HepG2 (cell line): ENCODE results near the gene DCTN2. TPM values are rescaled to one million over a fixed set of nuclear protein-coding genes. Genes with fewer than 3 reads are reported as not detected.

Experiments used
- CEBPB ChIP-seq: IDR thresholded peaks from 2 replicates; pipeline ENCODE4 v1.6.1; 2011; ENCODE audit warnings: low read depth, low read length, improper control_type of control experiment, borderline replicate concordance
- CREB3 ChIP-seq: sonication (generic); formaldehyde crosslinking; IDR thresholded peaks from 2 replicates; pipeline ENCODE4 v1.5.0; 2020; ENCODE audit warnings: missing genetic modification reagents
- ESRRA ChIP-seq: sonication (generic); formaldehyde crosslinking; IDR thresholded peaks from 2 replicates; pipeline ENCODE4 v1.5.1; 2020; ENCODE audit warnings: mild to moderate bottlenecking, low read depth, missing genetic modification reagents
- ETV5 ChIP-seq: IDR thresholded peaks from 2 replicates; pipeline ENCODE4 v1.6.1; 2018; ENCODE audit warnings: missing biosample characterization, missing genetic modification reagents, inconsistent platforms, borderline replicate concordance
- HDAC1 ChIP-seq: sonication (generic); formaldehyde crosslinking; IDR thresholded peaks from 2 replicates; pipeline ENCODE4 v1.5.1; 2020; ENCODE audit warnings: mild to moderate bottlenecking, missing genetic modification reagents
- IKZF5 ChIP-seq: IDR thresholded peaks from 2 replicates; pipeline ENCODE4 v1.6.1; 2018; ENCODE audit warnings: missing genetic modification reagents, mild to moderate bottlenecking, missing compliant biosample characterization
- KLF16 ChIP-seq, 2 experiments: sonication (generic) in 1 of 2; formaldehyde crosslinking in 1 of 2; IDR thresholded peaks; 2 replicates each; pipeline versions ENCODE4 v1.6.1 to v1.8.0; 2016 to 2023; ENCODE audit warnings: missing genetic modification reagents in 2 of 2, missing compliant biosample characterization in 1 of 2
- NRL ChIP-seq: sonication (generic); formaldehyde crosslinking; IDR thresholded peaks from 2 replicates; pipeline ENCODE4 v1.5.0; 2020; ENCODE audit warnings: missing genetic modification reagents, mild to moderate bottlenecking, moderate library complexity, borderline replicate concordance
- PITX1 ChIP-seq: sonication (generic); formaldehyde crosslinking; IDR thresholded peaks from 2 replicates; pipeline ENCODE4 v1.5.1; 2020; ENCODE audit warnings: mild to moderate bottlenecking, missing genetic modification reagents
- PRMT3 ChIP-seq: sonication (generic); formaldehyde crosslinking; IDR thresholded peaks from 2 replicates; pipeline ENCODE4 v1.8.1; 2022; ENCODE audit warnings: low read depth, mild to moderate bottlenecking, moderate library complexity, missing genetic modification reagents, borderline replicate concordance
- RAD21 ChIP-seq: fragments of 450-650 bp; formaldehyde crosslinking; IDR thresholded peaks from 2 replicates; pipeline ENCODE4 v1.5.0; 2020; ENCODE audit warnings: mild to moderate bottlenecking
- RFX3 ChIP-seq: IDR thresholded peaks from 2 replicates; pipeline ENCODE4 v1.6.1; 2016; ENCODE audit warnings: missing biosample characterization, missing genetic modification reagents
- SMYD3 ChIP-seq: sonication (generic); formaldehyde crosslinking; IDR thresholded peaks from 2 replicates; pipeline ENCODE4 v1.8.1; 2023; ENCODE audit warnings: mild to moderate bottlenecking, missing genetic modification reagents
- ZBTB43 ChIP-seq: sonication (generic); formaldehyde crosslinking; conservative IDR thresholded peaks from 2 replicates; pipeline ENCODE4 v1.4.0; 2020; ENCODE audit warnings: missing genetic modification reagents
- ZBTB7B ChIP-seq: sonication (generic); formaldehyde crosslinking; IDR thresholded peaks from 2 replicates; pipeline ENCODE4 v1.4.0; 2020; ENCODE audit warnings: missing genetic modification reagents
- ZKSCAN8 ChIP-seq: IDR thresholded peaks from 2 replicates; pipeline ENCODE4 v1.6.1; 2016; ENCODE audit warnings: borderline replicate concordance, missing genetic modification reagents, missing compliant biosample characterization
- ZMYM2 ChIP-seq: sonication (generic); formaldehyde crosslinking; IDR thresholded peaks from 2 replicates; pipeline ENCODE4 v1.8.0; 2022; ENCODE audit warnings: mild to moderate bottlenecking, missing genetic modification reagents
- ZNF274 ChIP-seq: sonication (generic); formaldehyde crosslinking; IDR thresholded peaks from 2 replicates; pipeline ENCODE4 v1.5.1; 2020; ENCODE audit warnings: mild to moderate bottlenecking, missing genetic modification reagents
- ZNF276 ChIP-seq: sonication (generic); formaldehyde crosslinking; IDR thresholded peaks from 2 replicates; pipeline ENCODE4 v1.4.0; 2020; ENCODE audit warnings: mild to moderate bottlenecking, low read depth, missing genetic modification reagents
- ZNF383 ChIP-seq: sonication (generic); formaldehyde crosslinking; IDR thresholded peaks from 2 replicates; pipeline ENCODE4 v1.4.0; 2020; ENCODE audit warnings: missing genetic modification reagents, mild to moderate bottlenecking, borderline replicate concordance
- ZNF800 ChIP-seq: sonication (generic); formaldehyde crosslinking; IDR thresholded peaks from 2 replicates; pipeline ENCODE4 v1.4.0; 2020; ENCODE audit warnings: missing genetic modification reagents
- ZNF816 ChIP-seq: sonication (generic); formaldehyde crosslinking; IDR thresholded peaks from 2 replicates; pipeline ENCODE4 v1.8.0; 2022; ENCODE audit warnings: missing genetic modification reagents, mild to moderate bottlenecking, borderline replicate concordance
- polyA plus RNA-seq, 8 experiments: library from polyadenylated mRNA; depleted of rRNA in 3 of 8; stranded (reverse) in 7 of 8; unstranded in 1 of 8; fragments of >200 nt; fragmentation: Illumina TruSeq in 4 of 8; extraction: Trizol in 4 of 8; gene quantifications; 2 replicates each; pipeline versions ENCODE4 v1.2.1 to v1.2.3, GENCODE V29; 2011 to 2016; ENCODE audit warnings: low read depth in 4 of 8, missing spikeins in 1 of 8, mixed read lengths in 1 of 8; ENCODE audit not compliant: insufficient read depth in 1 of 8
- total RNA-seq, 5 experiments: library from RNA; depleted of rRNA; stranded (reverse); fragments of >200 nt; fragmentation: Illumina TruSeq; extraction: Trizol; gene quantifications; 2 replicates each; pipeline ENCODE4 v1.2.3, GENCODE V29; 2016; ENCODE audit warnings: low read depth in 1 of 5

The DCTN2 gene
- total and polyA plus RNA-seq, 2 of the 13 experiments (the other 11 are each of a cell fraction or from before 2014, with no cell fraction given), result 72.0 to 77.4 TPM

GRCh38 chr12:57546438-57547287, at the start of gene DCTN2 (continued):
- TF ChIP-seq IKZF5 (CRISPR knock-in tag), result 0 out of 2 replicates have a peak, but pooled peaks have one; percentile 54
- no peak for TF ChIP-seq ZNF383 (CRISPR knock-in tag)
- no peak for TF ChIP-seq ZBTB43 (CRISPR knock-in tag)
- 0 out of 2 replicates have a peak, but pooled peaks have one; percentile 37 for TF ChIP-seq ZNF276 (CRISPR knock-in tag)
- no peak for TF ChIP-seq PRMT3
- TF ChIP-seq ESRRA (CRISPR knock-in tag), result no peak
- TF ChIP-seq ETV5 (CRISPR knock-in tag), result no peak
- TF ChIP-seq CEBPB, result 0 out of 2 replicates have a peak, but pooled peaks have one; percentile 24
- TF ChIP-seq KLF16 (CRISPR knock-in tag; IDR thresholded peaks at IDR 0.05), result no peak; a peak in 1 of 4 replicates
- TF ChIP-seq ZBTB7B (CRISPR knock-in tag), result peak; percentile 17; the same call in 1 of the 2 replicates
- TF ChIP-seq RAD21, result peak; percentile 7; the same call in 1 of the 2 replicates
- TF ChIP-seq HDAC1 (CRISPR knock-in tag), result no peak
- TF ChIP-seq SMYD3 (CRISPR knock-in tag), result no peak
- TF ChIP-seq ZNF800 (CRISPR knock-in tag), result no peak
- no peak for TF ChIP-seq RFX3
- no peak for TF ChIP-seq ZNF816 (CRISPR knock-in tag)
- TF ChIP-seq PITX1, result no peak
- TF ChIP-seq CREB3, result no peak
- no peak for TF ChIP-seq ZMYM2 (CRISPR knock-in tag)
- TF ChIP-seq ZKSCAN8 (CRISPR knock-in tag), result no peak
- no peak for TF ChIP-seq NRL (CRISPR knock-in tag)
- TF ChIP-seq ZNF274 (CRISPR knock-in tag), result no peak
